ENCODE results near the gene ALG14. TPM values are rescaled to one million over a fixed set of nuclear protein-coding genes. Genes with fewer than 3 reads are reported as not detected.

The ALG14 gene
- total and polyA plus RNA-seq, 2 donors (not counting 3 experiments of a cell fraction or from before 2014, with no cell fraction given), result 2.6 to 8.6 TPM

DNA sequence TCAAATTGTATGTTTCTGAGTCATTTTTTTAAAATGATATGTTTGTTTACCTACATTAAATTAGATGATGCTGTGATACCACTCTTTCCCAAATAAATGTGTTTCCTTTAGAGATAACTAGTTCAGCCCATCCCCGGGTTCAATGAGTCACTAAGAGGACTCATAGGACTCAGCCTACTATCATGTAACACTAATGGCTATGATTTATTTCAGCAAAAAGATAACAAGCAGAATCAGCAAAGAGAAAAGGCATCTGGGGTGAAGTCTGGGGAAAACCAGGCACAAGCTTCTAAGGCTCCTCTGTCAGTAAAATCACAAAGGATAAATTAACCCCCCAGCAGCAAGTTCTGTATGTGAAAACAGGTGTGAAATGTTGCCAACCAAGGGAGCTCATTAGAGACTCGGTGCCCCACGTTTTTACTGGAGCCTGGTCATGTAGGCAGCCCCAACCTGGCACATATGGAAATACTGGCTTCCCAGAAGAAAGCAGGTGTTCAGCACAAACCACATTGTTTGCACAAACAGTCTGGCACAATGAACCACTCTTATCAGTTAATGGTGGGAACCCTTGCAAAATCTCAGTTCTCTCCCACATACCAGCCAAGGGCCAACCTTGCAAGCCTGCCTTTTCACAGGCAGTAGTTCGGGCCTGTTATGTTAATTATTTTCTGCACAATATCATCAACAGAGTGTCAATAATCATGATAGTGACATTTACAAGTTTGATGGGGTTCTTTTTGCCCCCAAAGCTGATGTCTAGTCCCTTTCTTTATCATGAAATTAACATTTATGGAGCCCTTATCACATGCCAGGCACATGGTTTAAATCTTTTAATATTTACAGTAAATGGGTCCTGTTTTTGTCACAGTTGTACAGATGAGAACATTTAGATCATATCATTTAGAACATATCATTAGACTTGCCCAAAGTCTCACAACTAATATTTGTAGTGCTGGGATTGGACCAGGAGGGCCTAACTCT, 122.8 kb downstream of the ALG14 start:
- FAIRE-seq, result no peak
- TF ChIP-seq GATA2 (IDR thresholded peaks at IDR 0.05; ENCODE audit: insufficient read depth, insufficient read length, low read depth, low read length) (peak; percentile 52), JUN (IDR thresholded peaks at IDR 0.05; ENCODE audit: borderline replicate concordance, insufficient read depth, insufficient read length, low read depth) (no peak), FOS (IDR thresholded peaks at IDR 0.05; ENCODE audit: borderline replicate concordance, insufficient read depth, low read length) (peak; percentile 18)

DNA sequence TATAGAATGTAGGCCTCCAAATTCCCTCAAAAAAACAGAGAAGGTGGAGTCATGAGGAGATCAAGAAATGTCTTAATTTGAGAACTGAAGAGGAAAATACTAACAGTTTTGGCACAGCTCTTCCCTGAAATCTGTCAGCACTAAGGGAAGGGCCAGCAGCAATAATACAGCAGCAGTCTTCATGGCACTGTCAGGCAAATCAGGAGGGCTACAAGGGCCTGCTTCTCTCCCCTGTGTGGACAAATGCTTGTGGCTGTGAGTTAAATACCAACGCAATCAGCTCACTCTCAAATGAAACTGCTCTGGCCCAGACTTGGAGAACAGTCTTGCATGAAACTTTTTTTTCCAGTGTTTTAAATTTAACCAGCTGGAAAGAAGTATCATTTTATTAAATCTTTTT, 125.3 kb downstream of the ALG14 start:
- Histone ChIP-seq H3K9me3 (replicated peaks; ENCODE audit: control insufficient read depth, insufficient read depth, low read length) (no peaks in the 10 kb centered on the region), H3K9me1 (replicated peaks; ENCODE audit: control insufficient read depth, extremely low read depth, insufficient read depth, low read length) (no peaks in the 10 kb centered on the region), H3K36me3 (ENCODE audit: control insufficient read depth in 2 of 2, extremely low read depth in 1 of 2, insufficient read depth in 2 of 2, low read length in 2 of 2) (no peaks in the 10 kb centered on the region), H3K27me3 (ENCODE audit: control insufficient read depth in 2 of 2, insufficient read depth in 2 of 2, low read length in 2 of 2) (no peaks in the 10 kb centered on the region), H3K27ac (ENCODE audit: insufficient read depth, low read depth, low read length) (no peak overlapping the region), H4K20me1 (replicated peaks; ENCODE audit: control insufficient read depth, extremely low read depth, insufficient read depth, low read length) (no peaks in the 10 kb centered on the region), H3K4me3 (replicated peaks in 1 of 3; ENCODE audit: insufficient read depth in 1 of 3, low read depth in 1 of 3, low read length in 3 of 3) (no peak overlapping the region), H3K79me2 (ENCODE audit: control insufficient read depth, insufficient read depth, low read length) (no peaks in the 10 kb centered on the region), H3K9ac (replicated peaks; ENCODE audit: extremely low read depth, insufficient read depth, low read length) (no peak overlapping the region), H3K4me1 (ENCODE audit: control insufficient read depth, extremely low read depth, insufficient read depth, low read length) (peaks cover 6% of the 10 kb centered on the region), H3K4me2 (ENCODE audit: insufficient read depth, low read length) (no peak overlapping the region), H2AFZ (ENCODE audit: low read depth, low read length) (no peak overlapping the region)
- FAIRE-seq (no peak), DNase-seq (ENCODE audit: low read depth, low spot score) (no peak)
- no peak for TF ChIP-seq EZH2 (IDR thresholded peaks at IDR 0.05; ENCODE audit: borderline replicate concordance, low read depth, low read length, severe bottlenecking)
- TF ChIP-seq MYC (IDR thresholded peaks at IDR 0.05; ENCODE audit: low read depth, low read length), result no peak
- no peak for TF ChIP-seq CTCF (IDR thresholded peaks at IDR 0.05; ENCODE audit: extremely low read depth in 1 of 2, insufficient read depth in 1 of 2, low read depth in 1 of 2, low read length in 2 of 2)
- no peak for TF ChIP-seq MAX (IDR thresholded peaks at IDR 0.05; ENCODE audit: insufficient read depth, insufficient read length)
- TF ChIP-seq POLR2AphosphoS5 (IDR thresholded peaks at IDR 0.05; ENCODE audit: insufficient read depth, low read depth, low read length), result no peak
- no peak for TF ChIP-seq POLR2A (IDR thresholded peaks at IDR 0.05; ENCODE audit: low read depth, low read length)
- no peak for TF ChIP-seq GATA2 (IDR thresholded peaks at IDR 0.05; ENCODE audit: insufficient read depth, insufficient read length, low read depth, low read length)
- TF ChIP-seq FOS (IDR thresholded peaks at IDR 0.05; ENCODE audit: borderline replicate concordance, insufficient read depth, low read length), result no peak
- TF ChIP-seq JUN (IDR thresholded peaks at IDR 0.05; ENCODE audit: borderline replicate concordance, insufficient read depth, insufficient read length, low read depth), result no peak
- POLR2A ChIA-PET, result no interaction called here
- BruUV-seq (replicated peaks), result no TSS peak
- intact Hi-C loops (cut with micrococcal nuclease), result loop anchor here (2.0 kb wide), 1 partner anchor 13 kb away; no protein-coding TSS in a partner anchor
- CTCF ChIA-PET, result interaction anchor here (0.6 to 2.6 kb wide), 4 partner anchors 16 to 94 kb away, joined by 3 to 8 read pairs (median 4); no protein-coding TSS in a partner anchor
- dilution Hi-C loops (cut with MboI; ENCODE audit: extremely low pct_ligation_motif_present, low sequenced_read_pairs), result no loop called here

More for the DNA sequence above, 122.8 kb downstream of the ALG14 start:
- ChIA-PET POLR2A (no interaction called here), CTCF (no interaction called here)
- peaks cover 19% of the 10 kb centered on the region for H3K4me1 ChIP-seq (ENCODE audit: control insufficient read depth, extremely low read depth, insufficient read depth, low read length)
- H2AFZ ChIP-seq (ENCODE audit: low read depth, low read length), result no peak overlapping the region
- H3K27me3 ChIP-seq (ENCODE audit: control insufficient read depth in 2 of 2, insufficient read depth in 2 of 2, low read length in 2 of 2), result no peaks in the 10 kb centered on the region
- no peaks in the 10 kb centered on the region for H4K20me1 ChIP-seq (replicated peaks; ENCODE audit: control insufficient read depth, extremely low read depth, insufficient read depth, low read length)
- no peaks in the 10 kb centered on the region for H3K9me1 ChIP-seq (replicated peaks; ENCODE audit: control insufficient read depth, extremely low read depth, insufficient read depth, low read length)
- peak; percentile 22 for DNase-seq (ENCODE audit: low read depth, low spot score)
- no peaks in the 10 kb centered on the region for H3K79me2 ChIP-seq (ENCODE audit: control insufficient read depth, insufficient read depth, low read length)
- intact Hi-C loops (cut with micrococcal nuclease), result no loop called here
- no peaks in the 10 kb centered on the region for H3K36me3 ChIP-seq (ENCODE audit: control insufficient read depth in 2 of 2, extremely low read depth in 1 of 2, insufficient read depth in 2 of 2, low read length in 2 of 2)
- no peaks in the 10 kb centered on the region for H3K9me3 ChIP-seq (replicated peaks; ENCODE audit: control insufficient read depth, insufficient read depth, low read length)
- BruUV-seq (replicated peaks), result no TSS peak
- dilution Hi-C loops (cut with MboI; ENCODE audit: extremely low pct_ligation_motif_present, low sequenced_read_pairs), result no loop called here
- no peak overlapping the region for H3K27ac ChIP-seq (ENCODE audit: insufficient read depth, low read depth, low read length)
- H3K4me3 ChIP-seq (replicated peaks in 1 of 3; ENCODE audit: insufficient read depth in 1 of 3, low read depth in 1 of 3, low read length in 3 of 3), result no peak overlapping the region
- H3K4me2 ChIP-seq (ENCODE audit: insufficient read depth, low read length), result no peak overlapping the region
- no peak overlapping the region for H3K9ac ChIP-seq (replicated peaks; ENCODE audit: extremely low read depth, insufficient read depth, low read length)

Data from endothelial cell of umbilical vein (primary cell).